Anterior cingulate cortex (tissue), 58 donors: Measurements from ENCODE around the gene LHFPL3.

ENCODE experiments used
- DNase-seq, 58 donors: peaks; one replicate each; lab custom pipeline; 2025; lab: John Stamatoyannopoulos, UW

LHFPL3 gene

DNA sequence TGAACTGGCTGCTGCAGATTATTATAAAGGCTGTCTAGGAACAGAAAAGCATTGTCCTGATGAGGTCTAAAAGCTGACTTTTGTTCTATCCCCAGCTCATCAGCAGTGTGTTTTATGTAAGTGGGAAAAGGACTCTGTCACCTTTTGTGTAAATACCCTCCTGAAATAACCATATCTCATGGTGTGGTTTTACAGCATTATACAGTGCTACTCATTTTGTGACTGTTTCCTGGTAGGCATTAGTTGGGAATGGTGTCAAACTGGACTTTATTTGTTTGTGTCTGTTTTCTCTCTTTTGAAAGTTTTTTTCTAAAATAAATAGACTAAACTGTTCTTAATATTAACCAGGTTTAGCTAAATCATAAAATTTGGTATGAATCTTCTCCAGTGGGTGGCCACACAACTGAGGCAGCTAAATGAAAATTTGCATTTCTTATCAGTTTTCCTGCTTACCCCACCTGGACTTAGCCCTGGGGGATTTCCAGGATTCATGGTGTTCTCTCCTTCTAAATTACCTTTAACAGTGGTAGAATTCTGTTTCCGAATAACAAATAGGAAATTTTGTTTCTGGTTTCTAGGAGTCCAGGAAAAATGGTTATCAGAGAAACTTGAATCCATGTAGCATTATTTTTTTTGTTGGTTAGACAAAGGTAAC is 140.9 kb downstream of the LHFPL3 start:
- no peak for DNase-seq

- DNase-seq: no peak
Observed at GRCh38 chr7:104480529-104480928, 152.1 kb downstream of the LHFPL3 start.

DNA sequence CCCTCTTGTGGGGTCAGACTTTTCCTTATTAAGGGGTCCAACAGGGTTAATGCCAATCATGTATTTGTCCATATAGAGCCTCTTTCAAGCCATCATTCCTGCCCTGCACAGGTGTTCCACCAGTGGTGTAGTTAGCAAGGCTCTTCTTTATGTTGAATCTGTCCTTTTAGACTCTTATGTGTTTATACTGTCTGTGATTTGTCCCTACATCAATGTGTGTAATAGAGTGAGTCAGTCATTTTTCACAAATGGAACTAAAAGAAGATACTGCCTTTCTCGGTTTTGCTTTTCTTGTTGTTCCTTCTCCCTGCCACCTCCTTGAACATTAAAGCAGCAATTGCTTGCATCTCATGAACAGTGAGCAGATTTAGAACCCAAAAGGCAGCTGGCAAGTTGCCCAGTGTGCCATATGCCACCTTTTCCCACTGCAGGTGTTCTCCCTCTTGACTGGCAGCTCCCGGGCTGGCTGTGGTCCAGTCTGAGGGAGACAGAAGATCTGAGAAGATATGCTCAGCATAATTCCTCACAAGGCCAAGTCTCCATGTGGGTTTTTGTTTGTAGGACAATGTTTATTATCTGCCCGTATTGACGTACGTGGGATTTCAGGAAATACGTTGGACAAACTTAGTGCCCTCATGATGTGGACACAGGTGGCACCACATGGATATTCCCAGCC is 154.1 kb downstream of the LHFPL3 start:
- DNase-seq: peak in 37 of 58 donors; percentile 0 to 59 (median 21)

DNA sequence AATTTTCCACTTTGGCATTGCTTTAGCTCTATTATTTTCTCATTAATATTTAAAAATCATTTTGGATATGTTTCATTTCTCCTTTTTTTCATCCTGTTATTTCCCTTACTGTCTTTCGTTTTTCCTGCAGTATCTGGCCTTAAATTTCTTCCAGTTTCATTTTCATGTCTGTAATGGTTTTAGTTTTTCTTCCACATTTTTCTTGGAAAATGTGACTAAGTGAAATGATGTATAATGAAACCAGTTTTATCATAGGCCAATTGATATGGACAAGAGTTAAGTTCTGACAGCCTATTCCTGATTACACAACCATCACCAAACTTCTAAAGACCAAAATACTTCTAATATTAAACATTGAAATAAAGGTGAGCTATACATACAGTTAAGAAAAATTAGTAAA is 158.5 kb downstream of the LHFPL3 start:
- DNase-seq: no peak

- no peak for DNase-seq
Observed at GRCh38 chr7:104487642-104488041, 159.2 kb downstream of the LHFPL3 start.

DNA sequence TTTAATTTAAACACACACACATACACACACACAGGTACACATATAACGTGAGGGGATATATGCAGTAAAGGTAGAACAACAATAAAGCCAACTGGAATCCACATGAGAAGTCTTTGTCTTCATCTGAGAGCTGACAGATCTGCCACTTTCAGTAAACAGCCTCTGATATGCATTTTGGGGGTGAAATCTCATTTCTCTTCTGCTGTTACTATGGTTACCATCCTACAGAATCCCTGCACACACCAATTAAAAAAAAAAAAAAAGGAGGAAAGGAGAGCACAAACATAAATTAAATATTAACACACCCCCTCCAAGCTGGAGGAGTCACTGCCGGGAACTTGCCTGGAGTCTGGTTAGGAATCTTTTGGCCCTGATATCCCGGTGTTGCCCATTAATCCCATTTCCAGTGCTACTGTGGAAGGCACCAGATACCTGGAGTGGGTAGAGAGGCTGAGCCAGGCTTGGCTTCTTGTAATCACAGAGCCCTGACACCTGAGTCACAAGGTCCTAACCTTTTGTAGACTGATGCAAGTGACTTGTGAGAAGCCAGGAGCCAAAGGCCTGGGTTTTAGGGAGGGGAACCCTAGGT is 169.1 kb downstream of the LHFPL3 start:
- DNase-seq: no peak

GRCh38 chr7:104499975-104500374 is 171.6 kb downstream of the LHFPL3 start:
- DNase-seq: no peak

DNA sequence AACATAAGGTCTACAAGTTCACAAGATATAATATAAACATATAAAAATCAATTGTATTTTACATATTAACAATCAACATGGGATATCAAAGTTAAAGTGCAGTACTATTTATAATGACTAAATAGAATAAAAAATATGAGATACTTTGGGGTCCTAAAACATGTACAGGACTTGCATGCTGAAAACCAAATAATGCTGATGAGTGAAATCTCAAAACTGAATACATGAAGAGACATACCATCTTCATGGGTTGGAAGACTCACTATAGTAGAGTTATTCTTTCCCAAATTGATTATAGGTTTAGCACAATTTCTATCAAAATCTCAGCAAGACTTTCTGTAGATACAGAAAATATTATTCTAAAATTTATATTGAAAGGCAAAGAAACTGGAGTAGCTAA is 181.5 kb downstream of the LHFPL3 start:
- no peak for DNase-seq

GRCh38 chr7:104524853-104525252 is 196.4 kb downstream of the LHFPL3 start:
- peak in 6 of 58 donors; percentile 2 to 36 (median 4) for DNase-seq

- DNase-seq: no peak
Observed at GRCh38 chr7:104528142-104528541, 199.7 kb downstream of the LHFPL3 start.

GRCh38 chr7:104529567-104529966 is 201.2 kb downstream of the LHFPL3 start:
- DNase-seq: no peak

DNA sequence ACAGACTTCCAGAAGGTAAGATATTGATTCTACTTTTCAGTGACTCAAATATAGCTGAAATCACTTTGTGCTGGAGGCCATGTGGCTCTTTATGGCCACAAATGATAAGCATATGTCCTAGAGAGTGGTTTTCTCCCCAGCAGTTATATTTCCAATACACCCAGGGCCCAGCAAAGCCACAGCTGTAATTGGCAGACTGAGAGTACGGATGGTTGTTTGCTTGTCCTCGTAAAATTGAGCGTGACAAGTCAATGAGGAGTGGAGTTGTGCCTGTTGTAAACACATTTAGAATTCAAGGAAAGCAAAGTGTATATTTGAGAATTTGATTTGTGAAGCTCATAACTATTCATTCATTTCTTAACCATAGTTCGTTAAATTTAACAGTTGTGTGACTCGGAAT is 201.8 kb downstream of the LHFPL3 start:
- DNase-seq: no peak

DNA sequence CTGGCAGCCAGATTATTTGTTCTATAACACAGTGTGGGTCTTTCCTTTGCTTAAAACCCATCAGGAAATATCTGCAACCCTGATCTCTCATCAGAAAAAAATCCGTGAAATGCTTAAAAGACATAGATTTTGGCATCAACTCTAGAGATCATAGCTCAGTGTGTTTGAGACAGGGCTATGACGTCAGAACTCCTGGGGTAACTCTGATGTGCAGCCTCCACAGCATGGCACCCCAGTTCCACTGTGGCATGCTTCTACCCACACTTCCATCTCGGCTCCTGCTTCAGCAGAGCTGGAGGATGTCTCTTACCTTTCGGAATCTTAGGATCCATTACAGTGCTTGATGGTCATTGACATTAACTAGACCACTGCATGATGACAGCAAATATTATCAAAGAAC is 205.7 kb downstream of the LHFPL3 start:
- DNase-seq: no peak

DNA sequence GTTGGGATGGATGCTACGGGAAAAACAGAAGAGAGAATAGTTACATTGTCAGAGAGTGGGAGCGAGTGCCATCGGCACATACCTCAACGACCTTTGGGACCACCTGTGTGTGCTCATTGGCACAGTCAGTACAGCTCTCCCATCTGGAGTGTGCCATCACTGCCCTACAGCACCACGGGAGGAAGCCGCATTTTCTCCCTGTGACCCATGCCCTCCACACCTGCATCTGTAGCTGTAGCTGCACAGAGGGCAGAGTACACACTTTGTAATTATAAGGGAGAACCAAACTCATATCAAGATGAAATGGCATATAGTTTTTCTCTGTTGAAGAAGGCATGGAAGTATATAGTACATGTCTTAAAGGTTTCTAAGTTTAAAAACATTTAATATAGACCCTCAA is 207.4 kb downstream of the LHFPL3 start:
- DNase-seq: no peak

GRCh38 chr7:104536956-104537355 is 208.6 kb downstream of the LHFPL3 start:
- no peak for DNase-seq

DNA sequence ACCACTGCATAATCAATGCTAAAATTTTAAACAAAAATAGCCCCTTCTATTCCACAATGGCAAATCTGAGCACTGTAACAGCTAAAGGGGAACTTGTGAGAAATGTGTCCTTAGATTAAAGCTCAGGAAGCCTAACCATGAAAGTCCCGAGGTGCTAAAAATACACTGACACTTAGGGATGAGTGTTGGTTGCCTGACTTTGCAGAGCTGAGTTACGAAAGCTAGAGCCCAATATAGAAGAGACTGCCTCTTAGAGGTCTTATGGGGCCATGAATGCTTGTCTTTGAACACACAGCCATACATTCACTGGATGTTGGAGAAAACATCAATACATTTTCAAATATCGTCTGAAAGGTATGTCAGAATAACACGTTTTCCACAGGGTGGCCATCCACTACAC is 209.7 kb downstream of the LHFPL3 start:
- no peak for DNase-seq

GRCh38 chr7:104541897-104542296 is 213.5 kb downstream of the LHFPL3 start:
- DNase-seq: no peak

DNA sequence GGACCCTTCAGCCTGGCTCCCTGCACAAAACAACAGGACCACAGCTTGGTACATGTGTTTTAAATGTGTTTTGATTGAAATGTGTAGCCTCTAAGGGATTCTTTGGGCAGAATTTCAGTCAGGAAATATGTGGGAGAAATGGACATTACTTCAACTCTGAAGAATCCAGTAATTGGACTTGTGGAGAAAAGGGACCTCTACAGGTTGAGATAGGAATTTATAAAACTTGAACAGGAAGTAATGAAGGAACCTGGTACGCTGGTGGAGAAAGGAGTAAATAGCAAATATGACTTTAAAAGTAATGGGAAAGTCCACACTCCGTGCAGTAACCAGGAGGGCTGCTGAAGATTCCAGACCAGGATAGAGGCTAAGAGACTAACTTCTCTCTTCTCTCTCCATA is 220.5 kb downstream of the LHFPL3 start:
- no peak for DNase-seq

DNA sequence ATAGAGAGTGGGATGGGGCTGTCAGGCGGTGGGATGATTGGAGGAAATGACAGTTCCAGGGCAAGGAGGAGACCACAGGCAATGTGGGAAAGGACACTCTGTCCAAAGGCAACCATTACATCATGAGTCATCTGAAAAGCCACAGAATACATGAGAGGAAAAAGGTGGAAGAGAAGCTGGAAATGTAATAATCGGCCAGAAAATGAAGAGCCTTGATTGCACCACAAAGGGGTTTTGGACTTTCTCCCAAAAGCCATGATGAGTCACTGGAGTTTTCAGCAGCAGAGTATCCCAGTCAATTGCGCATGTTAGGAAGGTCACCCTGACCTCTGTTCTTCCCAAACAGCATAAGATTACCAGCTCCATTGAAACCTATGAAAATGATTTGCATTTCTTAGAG is 222.0 kb downstream of the LHFPL3 start:
- no peak for DNase-seq

DNA sequence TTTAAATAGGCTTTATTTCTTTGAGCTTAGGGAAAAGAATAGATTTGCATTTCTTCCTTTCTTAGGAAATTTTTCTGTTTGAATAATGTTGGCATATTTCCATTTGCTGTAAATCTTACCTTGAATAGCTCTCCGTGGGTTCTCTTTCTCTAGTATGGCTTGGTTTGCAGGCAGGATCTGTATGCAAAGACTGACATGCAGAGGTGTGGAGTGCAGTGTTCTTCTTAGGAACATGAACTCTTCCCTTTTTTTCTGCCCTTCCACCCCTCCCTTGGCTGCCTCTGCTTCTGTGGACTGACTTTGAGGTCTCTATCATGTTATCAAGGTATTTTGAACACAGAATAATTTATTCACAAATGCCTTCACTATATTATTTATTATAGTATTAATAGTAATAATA is 222.8 kb downstream of the LHFPL3 start:
- no peak for DNase-seq

- DNase-seq: peak in 2 of 58 donors; percentile 5
Observed at GRCh38 chr7:104552102-104552501, 223.7 kb downstream of the LHFPL3 start.

DNA sequence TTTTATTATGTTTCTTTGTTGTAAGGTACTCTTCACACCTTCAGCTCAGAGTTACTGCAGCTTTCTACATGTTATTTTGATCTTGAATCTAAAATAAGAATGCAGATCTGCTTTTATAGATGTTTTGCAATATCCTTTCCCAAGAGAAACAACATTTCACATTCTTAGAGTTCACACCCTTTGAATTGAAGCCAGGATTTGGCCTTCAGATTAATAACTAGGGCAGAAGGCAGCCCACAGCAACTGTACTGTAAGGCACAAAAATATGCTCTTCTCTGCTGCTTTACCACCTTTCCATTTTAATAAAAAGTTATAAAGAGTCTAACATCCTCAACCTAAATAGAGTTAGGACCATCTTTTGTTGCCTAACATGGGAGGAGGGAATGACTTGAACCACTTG is 224.7 kb downstream of the LHFPL3 start:
- no peak for DNase-seq
